Activated T-cell treated with anti-CD3 and anti-CD28 coated beads for 24 hours (primary cell): ENCODE results near the gene KIAA0930.
"Not testable (repeated sequence)": the region's sequence is repeated elsewhere in the genome, so short reads cannot be mapped to it uniquely, and the experiment has no call there.

ENCODE experiments used
- DNase-seq: peaks from one replicate; pipeline ENCODE4 v3.0.0-alpha.2; 2020; ENCODE audit warnings: low read depth

Gene KIAA0930

GRCh38 chr22:45262931-45263462, 22.3 kb upstream of the KIAA0930 start:
- no peak for DNase-seq

- DNase-seq = no peak
These were observed 21.7 kb upstream of the KIAA0930 start for GRCh38 chr22:45262195-45262930.

GRCh38 chr22:45261407-45262088, 20.9 kb upstream of the KIAA0930 start:
- no peak for DNase-seq

- DNase-seq = not testable (repeated sequence)
These were observed 19.7 kb upstream of the KIAA0930 start for GRCh38 chr22:45260395-45260759.

GRCh38 chr22:45259754-45260394, 19.2 kb upstream of the KIAA0930 start:
- DNase-seq = no peak

- not testable (repeated sequence) for DNase-seq
These were observed 17.2 kb upstream of the KIAA0930 start for GRCh38 chr22:45257941-45258340.

GRCh38 chr22:45254789-45255278, 14.1 kb upstream of the KIAA0930 start:
- DNase-seq = no peak

- no peak for DNase-seq
These were observed 13.7 kb upstream of the KIAA0930 start for GRCh38 chr22:45254388-45254787.

DNA sequence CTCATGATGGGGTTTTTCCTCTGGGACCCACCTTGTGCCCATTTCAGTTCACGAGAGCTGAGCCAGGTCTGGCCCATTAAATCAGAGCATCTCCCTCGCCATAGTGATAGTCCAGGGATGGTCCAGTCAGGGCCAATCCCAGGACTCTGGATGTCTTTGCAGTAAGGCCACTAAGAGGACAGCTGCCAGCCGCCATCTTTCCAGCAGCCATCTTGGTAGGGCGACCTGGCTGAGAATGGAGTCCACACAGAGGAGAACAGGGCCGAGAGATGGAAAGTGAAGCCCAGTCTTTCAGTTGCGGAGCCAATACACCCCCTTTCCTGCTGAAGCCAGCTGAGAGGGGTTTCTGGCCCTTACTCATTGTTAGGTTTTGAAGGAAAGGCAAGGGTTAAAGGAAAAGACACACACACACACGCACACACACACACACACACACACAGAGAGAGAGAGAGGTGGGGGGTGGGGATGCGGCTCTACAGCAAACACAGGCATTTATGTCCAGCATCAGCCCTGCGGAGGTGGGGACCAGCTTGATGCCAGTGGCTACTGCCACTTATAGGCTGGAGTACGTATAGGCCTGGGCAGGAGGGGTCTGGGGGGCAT, 12.4 kb upstream of the KIAA0930 start:
- DNase-seq = no peak

DNA sequence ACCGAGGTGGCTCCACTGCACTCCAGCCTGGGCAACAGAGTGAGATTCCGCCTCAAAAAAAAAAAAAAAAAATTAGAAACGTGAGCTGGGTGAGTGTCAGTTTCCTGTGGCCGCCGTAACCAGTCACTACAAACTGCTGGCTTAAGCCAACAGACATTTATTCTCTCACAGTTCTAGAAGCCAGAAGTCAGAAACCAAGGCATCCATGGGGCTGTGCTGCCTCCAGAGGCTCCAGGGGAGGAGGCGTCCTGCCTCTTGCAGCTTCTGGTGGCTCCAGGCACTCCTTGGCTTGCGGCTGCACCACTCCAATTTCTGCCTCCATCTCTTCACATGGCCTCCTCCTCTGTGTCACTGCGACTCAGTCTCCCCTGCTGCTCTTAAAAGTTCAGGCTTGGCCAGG, 11.1 kb upstream of the KIAA0930 start:
- no peak for DNase-seq

DNA sequence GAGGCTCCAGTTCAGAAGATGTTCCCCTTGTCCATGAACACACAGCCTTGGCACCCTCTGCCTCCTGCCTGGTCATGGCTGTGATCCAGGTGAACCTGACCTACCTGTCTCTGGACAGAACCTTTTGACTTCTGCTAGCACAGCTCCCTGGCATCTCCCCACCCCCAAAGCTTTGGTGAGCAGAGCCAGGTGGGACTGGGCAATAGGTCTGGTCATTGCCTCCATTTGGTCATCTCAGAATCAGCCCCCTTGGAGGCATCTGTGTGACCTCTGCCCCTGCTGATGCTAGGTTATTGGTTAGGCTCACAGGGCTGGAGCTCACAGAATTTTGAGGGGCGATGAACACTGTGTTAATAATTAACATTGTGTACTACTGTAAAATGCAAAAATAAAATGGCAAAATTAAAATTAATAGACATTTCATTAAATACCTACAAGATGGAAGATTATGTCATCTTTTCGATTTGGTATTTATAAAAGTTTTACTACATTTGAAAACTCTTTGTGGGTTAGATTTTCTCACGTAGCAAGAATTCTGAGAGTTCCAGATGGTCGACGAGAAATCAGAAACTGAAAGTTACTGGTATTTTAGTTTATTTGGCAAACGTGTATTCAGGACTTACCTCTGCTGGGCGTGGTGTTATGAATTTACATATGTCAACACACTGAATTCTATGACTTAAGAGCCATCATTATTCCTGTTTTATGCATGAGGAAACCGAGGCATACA, 8.3 kb upstream of the KIAA0930 start:
- DNase-seq = no peak

DNA sequence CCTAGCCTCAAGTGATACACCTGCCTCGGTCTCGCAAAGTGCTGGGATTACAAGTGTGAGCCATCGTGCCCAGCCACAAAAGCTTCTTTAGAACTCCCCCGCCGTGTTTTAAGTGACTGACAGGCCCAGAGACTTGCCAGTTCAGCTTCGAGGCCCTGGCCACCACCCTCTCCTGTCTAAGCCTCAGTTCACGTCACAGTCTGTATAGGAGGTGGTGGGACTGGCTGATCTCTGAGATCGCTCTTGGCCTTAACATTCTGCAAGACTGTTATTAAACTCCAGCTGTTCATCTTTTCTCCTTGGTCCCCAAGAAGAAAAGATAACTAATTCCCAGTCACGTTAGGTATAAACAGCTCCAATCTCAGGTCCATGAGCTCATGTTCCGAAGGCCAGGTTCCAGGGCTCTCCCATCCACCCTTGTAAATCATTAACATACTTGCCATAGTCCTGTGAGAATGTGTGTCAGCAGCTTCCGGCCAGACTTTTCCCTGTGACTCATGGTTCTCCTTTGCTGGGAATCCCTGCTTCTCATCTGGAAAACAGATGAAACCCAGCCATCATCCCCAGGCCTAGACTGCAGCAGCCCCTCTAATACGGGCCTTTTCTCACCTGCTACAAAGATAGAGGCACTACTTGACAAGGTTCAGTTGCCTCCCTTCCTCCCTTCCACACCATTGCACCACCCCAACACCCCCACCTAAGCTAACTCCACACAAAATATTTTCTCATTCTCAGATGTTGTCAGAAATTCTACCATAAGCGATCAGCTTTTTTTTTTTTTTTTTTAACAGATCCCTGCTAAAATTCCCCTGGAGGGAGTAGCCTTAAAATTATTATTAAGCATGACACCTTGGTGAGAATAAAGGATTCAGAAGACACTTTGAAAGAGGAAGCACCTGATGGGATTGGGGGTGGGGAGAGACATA, 5.6 kb upstream of the KIAA0930 start:
- no peak for DNase-seq

- DNase-seq = no peak
These were observed 4.2 kb upstream of the KIAA0930 start for GRCh38 chr22:45244916-45245315.

- DNase-seq = no peak
These were observed 2.1 kb upstream of the KIAA0930 start for GRCh38 chr22:45242778-45243191.

GRCh38 chr22:45240104-45240809, 437 bp downstream of the KIAA0930 start:
- peak; percentile 10 for DNase-seq

DNA sequence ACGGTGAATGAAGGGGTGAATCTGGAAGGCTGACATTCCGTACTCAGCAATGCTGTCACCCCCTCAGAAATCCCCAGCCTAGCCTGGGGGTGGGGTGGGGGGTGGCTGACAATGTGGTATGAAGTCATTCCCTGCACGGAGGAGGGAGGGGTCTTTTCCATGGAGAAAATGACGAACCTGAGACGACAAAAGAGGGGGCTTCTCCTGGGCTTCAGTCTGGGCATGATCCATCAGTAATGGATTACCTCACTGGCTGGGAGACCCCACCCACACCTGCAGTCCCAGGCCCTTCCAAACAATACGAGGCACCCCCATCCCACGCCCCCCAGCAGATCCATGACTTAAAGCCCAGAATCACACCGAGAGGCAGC, 1.0 kb downstream of the KIAA0930 start:
- DNase-seq = no peak

- no peak for DNase-seq
These were observed 1.6 kb downstream of the KIAA0930 start for GRCh38 chr22:45238957-45239680.

DNA sequence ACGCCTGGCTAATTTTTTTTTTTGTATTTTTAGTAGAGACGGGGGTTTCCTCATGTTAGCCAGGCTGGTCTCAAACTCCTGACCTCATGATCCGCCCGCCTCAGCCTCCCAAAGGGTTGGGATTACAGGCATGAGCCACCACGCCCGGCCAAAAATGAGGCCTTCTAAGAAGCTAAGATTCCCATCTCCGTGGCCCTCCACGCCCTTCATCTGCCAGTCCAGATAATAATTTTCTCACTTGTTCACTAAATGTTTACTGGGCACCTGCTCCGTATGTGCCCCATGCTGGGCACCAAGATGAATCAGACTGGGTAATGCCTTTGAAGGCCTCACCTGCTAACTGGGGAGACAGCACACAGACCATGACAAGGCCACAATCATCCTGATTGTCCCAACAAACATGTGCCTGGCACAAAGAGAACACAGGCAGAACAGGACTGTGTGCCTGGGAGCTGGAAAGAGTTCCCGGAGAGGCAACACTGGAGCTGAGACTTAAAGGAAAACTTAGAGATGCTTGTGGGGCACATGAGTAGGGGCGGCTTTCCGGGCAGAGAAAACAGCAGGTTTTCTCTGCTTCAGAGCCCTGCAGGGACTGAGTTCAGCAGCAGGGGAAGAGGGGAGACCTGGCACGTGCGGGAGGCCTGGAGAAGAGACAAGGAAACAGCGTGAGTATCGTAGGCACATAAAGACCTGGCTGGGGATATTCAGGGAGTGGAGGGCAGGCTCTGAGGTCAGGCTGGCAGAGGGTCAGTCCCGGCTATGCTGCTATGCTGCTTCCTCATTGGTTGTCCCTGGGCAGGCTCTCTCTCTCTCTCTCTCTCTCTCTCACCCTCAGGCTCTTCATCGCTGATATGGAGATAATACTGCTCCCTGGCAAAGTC, 2.4 kb downstream of the KIAA0930 start:
- no peak for DNase-seq
